H1 (cell line): ENCODE measurements around the gene FAAH2.

ENCODE experiments used
- CBX8 ChIP-seq: fragments of 300-800, 300-1000 bp; sonication (generic); IDR thresholded peaks from 2 replicates; pipeline ENCODE4 v1.7.1; 2016; ENCODE audit warnings: low read depth, low read length, borderline replicate concordance
- CTCF ChIP-seq, 3 experiments: IDR thresholded peaks; 1 replicate in 2 of 3; 2 replicates in 1 of 3; pipeline versions ENCODE4 v1.5.1 to v1.6.1; 2011; ENCODE audit warnings: low read length in 3 of 3, mild to moderate bottlenecking in 3 of 3, inconsistent platforms in 2 of 3, low read depth in 1 of 3, moderate library complexity in 1 of 3; ENCODE audit not compliant: insufficient read depth in 1 of 3; ENCODE audit errors: control extremely low read depth in 1 of 3
- POLR2A ChIP-seq, 2 experiments: IDR thresholded peaks; 1 replicate in 1 of 2; 2 replicates in 1 of 2; pipeline ENCODE4 v1.6.1; 2011; ENCODE audit warnings: low read depth in 2 of 2, low read length in 2 of 2, mild to moderate bottlenecking in 2 of 2; ENCODE audit errors: control extremely low read depth in 1 of 2
- ZNF274 ChIP-seq: IDR thresholded peaks from 2 replicates; pipeline ENCODE4 v1.7.0; 2012; ENCODE audit warnings: low read length, borderline replicate concordance; ENCODE audit errors: extremely low read depth

- no peak for TF ChIP-seq ZNF274
- TF ChIP-seq CBX8, result no peak
- no peak for TF ChIP-seq POLR2A (IDR thresholded peaks at IDR 0.05; ENCODE audit: control extremely low read depth in 1 of 2, low read depth in 2 of 2, low read length in 2 of 2)
- TF ChIP-seq CTCF (IDR thresholded peaks at IDR 0.05; ENCODE audit: control extremely low read depth in 1 of 3, insufficient read depth in 1 of 3, low read depth in 1 of 3, low read length in 3 of 3), result no peak
Observed at GRCh38 chrX:57241967-57242366, 44.5 kb upstream of the FAAH2 start.
